ENCODE results near the gene TUBG1.
"Not testable (repeated sequence)": the region's sequence is repeated elsewhere in the genome, so short reads cannot be mapped to it uniquely, and the experiment has no call there.

- not testable (repeated sequence) for TF ChIP-seq CTCF, POLR2A, POLR2AphosphoS5 (IDR thresholded peaks at IDR 0.05)
These were observed 625 bp downstream of the TUBG1 start for GRCh38 chr17:42609814-42610801.

Measured in sigmoid colon (tissue), 4 donors.